Epidermal melanocyte (primary cell): Measurements from ENCODE around the gene NDST1.

Experiments used
- DNase-seq: peaks from one replicate; pipeline ENCODE4 v3.0.0; 2011; ENCODE audit warnings: low spot score; ENCODE audit not compliant: insufficient read length

Gene NDST1

DNA sequence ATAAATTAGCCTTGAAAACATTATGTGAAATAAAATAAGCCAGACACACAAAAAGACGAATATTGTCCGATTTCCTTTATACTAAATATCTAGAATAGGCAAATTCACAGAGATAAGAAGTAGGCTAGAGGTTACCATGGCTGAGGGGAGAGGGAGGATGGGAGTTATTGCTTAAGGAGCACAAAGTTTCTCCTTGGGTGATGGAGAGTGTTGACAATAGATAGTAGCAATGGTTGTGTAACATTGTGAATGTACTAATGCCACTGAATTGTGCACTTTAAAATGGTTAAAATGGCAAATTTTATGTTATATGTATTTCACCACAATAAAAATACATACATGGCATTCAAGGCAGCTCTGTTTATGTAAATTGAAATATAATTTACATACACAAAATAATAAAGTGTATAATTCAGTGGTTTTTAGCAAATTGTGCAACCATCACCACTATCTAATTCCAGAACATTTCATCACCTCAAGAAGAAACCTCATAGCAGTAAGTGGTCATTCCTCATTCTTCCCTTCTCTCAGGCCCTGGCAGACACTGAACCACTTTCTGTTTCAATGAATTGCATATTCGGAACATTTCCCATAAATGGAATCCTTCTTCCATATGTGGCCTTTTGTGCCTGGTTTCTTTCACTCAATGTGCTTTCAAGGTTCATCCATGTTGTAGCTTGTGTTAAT lies 59.2 kb downstream of the NDST1 start:
- no peak for DNase-seq

GRCh38 chr5:150568663-150569062 lies 60.7 kb downstream of the NDST1 start:
- no peak for DNase-seq

DNA sequence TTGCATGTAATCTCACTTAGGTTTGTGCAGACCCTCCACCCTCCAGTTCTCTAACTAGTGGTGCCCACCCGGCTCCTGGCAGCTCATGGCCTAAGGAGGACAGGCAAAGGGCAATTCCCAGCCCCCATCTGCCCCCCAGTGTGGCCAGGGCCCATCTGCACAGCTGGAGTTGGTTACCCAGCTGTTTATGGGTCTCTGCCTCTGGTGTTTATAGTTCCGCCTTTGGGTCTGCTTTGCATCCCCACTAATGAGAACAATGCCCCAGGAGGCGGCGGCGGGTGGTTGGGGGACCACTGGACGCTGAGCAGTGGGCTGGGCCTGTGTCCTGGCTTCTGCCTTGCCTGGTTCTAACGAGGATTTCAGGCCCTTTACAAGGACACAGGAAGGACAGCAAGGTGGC lies 62.4 kb downstream of the NDST1 start:
- no peak for DNase-seq

DNA sequence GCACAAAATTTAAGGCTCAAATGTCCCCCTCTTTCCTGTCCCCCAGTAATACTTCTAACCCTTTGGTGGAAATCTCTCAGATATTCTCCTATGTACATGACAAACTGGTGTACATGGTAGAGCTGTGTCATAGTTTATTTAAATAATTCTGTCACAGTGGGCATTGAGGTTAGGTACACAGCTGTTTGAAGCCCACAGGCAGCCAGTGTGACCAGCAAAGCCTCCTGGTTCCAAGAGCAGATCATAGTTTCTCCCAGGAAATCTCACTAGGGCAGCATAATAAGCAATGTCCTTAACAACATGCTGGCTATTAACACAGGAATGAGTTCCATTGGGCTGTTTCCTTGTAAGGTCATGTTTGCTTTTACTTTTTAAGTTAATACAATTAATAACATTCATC lies 63.9 kb downstream of the NDST1 start:
- DNase-seq: no peak

DNA sequence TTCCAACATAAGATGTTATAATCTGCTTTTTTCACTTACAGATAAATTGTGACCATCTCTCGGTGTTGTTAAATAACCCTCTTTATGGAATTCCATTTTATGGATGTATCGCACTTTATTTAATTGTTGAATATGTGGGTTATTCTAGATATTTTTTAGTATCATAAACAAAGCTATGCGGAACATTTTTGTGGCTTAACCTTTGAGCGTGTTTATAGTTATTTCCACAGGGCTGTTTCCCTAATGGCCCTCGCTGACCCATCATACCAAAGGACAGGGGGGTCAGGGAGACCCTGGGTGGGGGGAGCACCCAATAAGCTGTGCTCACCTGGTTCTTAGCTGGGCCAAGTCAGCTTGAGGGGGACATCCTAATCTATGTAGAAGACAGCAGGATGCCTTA lies 65.3 kb downstream of the NDST1 start:
- DNase-seq: no peak

- no peak for DNase-seq
These were observed 66.2 kb downstream of the NDST1 start for GRCh38 chr5:150573867-150574817.

DNA sequence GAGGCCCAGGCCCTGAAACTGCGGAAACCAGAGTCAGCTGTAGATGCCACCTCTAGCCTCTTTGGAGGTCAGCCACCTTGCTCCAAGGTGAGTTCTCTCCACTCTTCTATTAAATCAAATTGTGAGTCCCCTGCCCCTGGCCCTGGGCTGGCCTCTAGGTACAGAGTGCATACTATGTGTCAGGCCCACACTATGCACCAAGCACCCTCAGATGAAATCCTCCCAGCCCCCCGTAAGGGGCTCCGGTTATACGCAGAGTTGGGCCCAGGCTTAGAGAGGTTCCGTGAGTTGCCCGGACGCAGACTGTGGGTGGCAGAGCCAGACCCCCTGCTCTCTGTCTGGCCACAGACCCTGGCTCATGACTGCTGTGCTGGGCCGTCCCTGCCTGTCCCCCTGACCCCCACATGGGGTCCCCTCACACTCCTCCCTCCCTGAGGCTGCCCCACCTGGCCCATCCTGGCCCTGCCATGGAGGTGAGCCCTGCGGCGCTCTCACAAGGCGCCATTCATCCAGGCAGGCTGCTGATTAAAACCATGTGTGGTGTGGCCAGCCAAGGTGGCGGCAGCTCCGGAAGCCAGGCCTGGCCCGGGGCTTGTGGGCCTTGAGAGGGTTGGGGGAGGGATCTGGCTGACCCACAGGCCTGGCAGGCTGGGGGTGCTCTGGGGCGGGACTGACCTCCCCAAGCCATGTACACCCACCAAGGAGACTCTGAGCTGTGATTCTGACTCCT lies 67.1 kb downstream of the NDST1 start:
- DNase-seq: no peak

- no peak for DNase-seq
These were observed 68.0 kb downstream of the NDST1 start for GRCh38 chr5:150575745-150576448.

DNA sequence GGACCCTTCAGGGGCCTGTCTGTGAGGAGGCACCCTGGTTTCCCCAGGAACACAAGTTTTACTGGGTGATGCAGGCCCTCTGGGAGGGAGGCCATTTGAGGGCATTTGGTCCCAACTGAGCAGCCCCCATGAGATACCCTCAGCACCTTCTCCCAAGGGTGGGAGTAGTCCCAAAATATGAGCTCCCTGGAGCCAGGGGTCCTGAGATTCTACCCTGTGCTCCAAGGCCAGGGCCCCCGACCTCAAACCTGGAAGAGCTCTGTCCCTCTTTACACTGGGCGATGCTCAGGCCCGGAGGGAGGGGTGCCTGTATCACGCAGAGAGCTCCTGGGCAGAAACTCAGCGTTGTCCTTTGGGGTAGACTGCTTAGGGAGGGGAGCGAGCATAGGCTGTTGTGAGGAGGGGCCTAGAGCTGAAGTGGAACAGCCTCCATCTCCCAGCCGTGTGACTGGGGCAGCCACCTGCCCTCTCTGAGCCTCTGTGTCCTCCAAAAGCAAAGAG lies 68.6 kb downstream of the NDST1 start:
- no peak for DNase-seq

- DNase-seq: no peak
These were observed 69.6 kb downstream of the NDST1 start for GRCh38 chr5:150577378-150578139.

- DNase-seq: no peak
These were observed 71.0 kb downstream of the NDST1 start for GRCh38 chr5:150578781-150579461.

- no peak for DNase-seq
These were observed 71.8 kb downstream of the NDST1 start for GRCh38 chr5:150579462-150580400.

DNA sequence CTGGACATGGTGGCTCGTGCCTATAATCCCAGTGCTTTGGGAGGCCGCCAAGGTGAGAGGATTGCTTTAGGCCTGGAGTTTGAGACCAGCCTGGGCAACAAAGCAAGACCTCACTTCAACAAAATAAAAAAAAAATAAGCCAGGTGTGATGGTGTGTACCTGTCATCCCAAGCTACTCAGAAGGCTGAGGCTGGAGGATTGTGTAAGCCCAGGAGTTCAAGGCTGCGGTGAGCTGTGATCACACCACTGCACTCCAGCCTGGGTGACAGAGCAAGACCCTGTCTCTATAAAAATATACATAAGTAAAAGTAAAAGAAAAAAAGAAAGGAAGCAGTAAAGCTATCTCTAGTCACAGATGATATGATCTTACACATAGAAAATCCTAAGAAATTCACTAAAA lies 73.0 kb downstream of the NDST1 start:
- DNase-seq: no peak

GRCh38 chr5:150582241-150583109 lies 74.5 kb downstream of the NDST1 start:
- DNase-seq: no peak

DNA sequence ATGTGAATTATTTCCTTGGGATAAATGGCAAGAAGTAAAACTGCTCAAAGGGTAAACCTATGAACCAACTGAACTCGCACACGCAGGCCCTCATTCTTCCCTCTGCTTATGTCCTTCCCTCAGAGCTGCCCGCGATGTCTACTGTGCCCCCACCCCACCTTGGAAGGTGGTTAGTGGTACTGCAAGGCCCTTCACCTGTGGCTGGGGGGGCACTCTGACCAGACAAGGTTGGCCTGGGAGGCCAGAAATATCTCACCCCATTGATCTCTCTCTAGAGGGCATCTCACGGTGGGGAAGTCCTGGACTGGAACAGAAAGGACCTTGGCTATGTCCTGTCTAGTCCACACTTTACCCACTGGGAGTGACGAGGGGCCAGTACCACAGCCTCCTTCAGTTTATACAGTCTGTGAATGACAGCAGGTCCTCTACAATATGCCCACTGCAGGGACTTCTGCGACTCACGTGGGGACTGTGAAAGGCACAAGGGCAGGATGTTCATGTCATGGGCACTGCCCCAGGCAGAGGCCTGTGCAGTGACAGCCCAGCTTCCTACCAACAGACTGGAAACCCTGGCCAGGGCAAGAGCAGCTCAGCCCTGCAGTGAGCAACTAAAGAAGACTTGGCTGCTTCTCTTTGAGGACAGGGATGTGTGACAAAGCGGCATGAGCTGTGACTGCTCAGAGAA lies 75.8 kb downstream of the NDST1 start:
- no peak for DNase-seq

- no peak for DNase-seq
These were observed 76.8 kb downstream of the NDST1 start for GRCh38 chr5:150584556-150585335.
